GF-D8 (cell line): Measurements from ENCODE around the gene FAAP100.
A peak's percentile ranks its signal among the peaks of the same experiment; 100 is the strongest.

Source experiments
- DNase-seq: peaks from one replicate; lab custom pipeline; 2025; lab: John Stamatoyannopoulos, UW

FAAP100 gene

DNA sequence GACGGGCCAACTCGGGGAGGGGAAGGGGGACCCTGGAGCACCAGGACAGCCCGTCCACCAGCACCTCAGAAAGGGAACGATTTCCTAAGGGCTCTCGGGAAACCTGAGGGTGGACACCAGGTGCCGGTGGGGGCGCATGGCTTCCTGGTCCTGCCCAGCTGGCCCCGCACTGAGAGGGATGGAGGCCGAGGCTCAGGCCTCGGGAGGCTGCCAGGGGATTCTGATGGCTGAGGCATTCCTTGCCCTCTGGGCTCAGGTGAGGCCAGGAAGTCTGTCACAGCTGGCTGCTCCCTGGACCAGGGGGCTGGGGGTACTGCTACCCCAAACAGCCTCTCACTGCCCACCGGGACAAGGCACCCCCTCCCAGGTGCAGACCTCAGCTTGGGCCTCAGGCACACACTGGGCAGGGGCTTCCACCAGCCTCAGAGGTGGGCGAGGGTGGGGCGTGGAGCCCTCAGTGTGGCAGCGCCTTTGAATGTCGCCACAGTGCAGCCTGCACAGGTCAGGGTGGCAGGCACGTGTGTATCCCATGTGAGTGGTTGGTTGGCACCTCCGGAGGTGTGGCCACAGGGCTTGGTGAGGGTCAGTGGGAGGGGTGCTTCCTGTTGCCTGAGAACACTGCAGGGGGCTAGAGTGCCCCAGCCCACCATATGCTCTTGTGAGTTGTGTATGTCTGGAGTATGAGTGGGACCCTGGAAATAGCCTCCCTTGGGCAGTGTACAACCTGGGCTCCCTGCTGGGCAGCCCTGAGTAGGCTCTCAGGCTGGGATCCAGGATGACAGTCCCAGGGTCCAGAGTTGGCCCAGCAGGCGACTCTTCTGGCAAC, 27.9 kb downstream of the FAAP100 start:
- no peak for DNase-seq

DNA sequence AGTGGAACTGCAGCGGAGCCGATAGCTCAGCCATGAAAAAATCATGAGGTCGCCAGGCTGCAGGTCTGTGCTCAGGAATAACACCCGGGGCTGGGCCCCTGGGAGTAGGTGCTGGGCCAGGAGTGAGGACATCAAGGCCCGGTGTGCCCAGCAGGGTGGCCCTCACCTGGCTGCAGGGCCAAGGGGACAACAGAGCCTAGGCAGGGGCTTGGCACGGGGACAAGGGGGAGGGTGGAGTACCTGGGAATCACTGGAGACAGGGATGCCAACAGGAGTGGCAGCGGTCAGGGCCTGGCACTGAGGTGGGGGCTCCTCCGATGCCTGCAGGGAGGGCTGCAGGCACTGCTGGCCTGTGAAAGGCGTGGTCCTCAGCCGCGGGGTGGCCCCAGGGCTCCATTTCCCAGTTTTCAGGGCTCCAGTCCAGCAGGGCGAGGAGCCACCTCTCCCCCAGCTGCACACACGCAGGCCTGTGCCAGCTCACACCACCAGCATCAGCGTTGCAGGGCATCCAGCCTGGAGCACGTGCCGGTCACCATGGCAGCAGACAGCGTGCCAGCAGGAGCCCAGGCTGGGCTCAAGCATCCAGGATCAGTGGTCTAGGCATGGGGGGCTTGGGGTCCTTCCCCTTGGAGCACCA, 28.6 kb downstream of the FAAP100 start:
- DNase-seq: no peak

DNA sequence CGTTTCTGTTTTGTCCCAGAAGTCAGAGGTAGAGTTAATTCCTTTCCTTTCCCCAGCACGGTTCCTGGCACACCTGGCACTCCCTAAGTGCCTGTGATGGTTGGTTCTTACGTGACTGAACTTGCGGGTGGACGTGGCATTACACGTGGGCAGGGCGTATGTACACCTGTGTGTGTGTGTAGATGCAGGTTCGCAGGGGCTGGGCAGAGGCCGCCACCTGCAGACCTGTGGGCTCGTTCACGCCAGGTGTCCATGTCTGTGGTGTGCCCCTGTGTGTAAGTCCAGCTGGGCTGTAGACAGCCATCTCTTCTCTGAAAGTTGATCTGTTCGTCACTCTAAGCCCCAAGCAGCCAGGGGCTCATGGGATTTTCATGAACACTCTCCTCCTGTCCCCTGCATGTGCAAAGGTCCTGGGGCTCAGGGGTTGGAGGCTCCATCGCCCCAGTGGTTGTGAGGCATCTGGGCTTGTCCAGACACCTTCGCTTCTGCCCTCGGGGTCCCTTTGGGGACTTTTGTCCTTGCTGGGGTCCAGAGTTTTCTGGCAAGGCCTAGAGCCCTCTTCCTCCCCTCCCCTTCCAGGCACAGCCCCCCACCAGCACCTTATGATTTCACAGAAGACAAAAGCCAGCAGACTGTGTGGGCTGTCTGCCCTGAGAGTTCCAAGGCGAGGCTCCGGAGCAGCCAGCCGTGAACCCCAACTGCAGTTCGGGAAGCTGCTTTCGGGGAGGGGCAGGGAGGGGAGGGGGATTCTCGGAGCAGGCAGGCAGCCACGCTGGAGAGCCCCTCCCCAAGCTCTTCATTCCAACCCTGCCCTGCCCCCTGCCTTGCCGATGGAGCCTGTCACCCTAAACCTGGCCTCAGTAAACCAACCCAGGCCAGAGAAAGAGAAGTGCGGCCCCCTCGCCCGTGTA, 29.4 kb downstream of the FAAP100 start:
- DNase-seq: no peak

DNA sequence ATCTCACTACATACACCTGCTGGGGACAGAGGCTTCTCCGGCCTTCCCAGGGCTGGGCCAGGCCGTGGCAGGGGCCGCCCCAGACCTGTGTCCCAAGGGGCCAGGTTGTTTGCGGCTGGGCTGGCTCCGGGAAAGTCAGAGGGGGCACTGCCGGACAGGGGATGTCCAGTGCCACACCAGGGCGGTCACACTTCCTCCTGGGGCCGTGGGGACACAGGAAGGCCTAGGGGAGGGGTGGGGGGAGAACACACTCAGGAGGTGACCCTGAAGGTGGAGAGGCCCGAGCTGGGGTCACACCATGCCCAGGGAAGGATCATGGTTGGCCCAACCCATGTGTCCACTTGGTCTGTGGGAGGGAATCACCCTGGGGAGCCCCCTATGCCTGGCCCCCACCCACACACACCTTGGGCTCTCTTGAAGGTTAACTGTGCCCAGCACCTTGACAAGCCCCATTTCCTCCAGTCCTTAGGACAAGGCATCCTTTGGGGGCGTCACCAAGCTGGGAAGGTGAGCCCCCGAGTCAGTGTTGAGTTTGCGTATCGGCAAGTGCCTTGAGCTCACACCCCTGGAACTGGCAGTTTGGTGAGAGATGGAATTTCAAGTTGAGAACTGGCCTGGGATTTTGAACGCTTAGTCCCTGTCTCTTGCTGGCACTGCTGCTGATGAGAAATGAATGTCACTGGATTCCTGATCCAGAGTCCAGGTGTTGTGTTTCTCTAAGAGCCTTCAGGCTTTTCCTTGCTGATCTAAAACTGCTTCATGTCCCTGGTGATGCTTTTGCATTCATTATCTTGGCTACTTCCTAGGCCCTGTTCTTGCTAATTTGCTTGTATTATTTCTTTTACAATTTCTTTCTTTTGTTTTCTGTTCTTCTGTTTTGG, 31.9 kb downstream of the FAAP100 start:
- DNase-seq: no peak

DNA sequence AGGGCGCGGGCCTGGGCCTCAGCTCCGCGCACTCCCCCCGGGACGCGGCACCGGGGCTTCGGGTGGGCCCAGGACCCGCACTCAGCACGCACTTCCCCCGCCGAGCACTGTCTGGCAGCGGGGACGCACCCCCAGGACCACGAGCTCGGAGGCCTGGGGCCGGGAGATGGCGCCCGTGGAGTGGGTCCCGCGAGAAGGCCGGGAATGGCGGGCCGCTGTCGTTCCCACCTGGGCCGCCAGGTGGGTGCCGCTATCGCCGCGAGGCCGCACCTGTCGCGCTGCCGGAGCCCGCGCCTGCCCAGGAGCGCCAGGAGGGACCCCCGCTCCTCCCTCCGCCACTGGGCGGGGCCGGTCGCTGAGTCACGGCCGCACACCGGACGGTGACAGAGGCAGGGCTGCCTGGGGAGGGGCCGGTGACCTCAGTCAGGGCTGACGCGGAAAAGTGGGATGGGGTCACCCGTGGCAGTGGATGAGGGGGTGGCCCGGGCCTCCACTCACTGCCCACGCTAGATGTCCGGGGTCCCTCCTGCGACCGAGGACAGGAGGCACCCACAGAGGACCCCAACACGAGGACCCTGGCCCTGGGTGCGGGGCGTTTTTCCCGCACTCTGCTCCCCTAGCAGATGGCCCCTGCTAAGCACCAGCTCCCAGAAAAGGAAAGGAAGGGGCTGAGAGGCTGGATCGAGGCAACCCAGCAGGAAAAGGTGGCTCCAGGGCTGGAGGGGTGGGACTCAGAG, 32.7 kb downstream of the FAAP100 start:
- DNase-seq: no peak

DNA sequence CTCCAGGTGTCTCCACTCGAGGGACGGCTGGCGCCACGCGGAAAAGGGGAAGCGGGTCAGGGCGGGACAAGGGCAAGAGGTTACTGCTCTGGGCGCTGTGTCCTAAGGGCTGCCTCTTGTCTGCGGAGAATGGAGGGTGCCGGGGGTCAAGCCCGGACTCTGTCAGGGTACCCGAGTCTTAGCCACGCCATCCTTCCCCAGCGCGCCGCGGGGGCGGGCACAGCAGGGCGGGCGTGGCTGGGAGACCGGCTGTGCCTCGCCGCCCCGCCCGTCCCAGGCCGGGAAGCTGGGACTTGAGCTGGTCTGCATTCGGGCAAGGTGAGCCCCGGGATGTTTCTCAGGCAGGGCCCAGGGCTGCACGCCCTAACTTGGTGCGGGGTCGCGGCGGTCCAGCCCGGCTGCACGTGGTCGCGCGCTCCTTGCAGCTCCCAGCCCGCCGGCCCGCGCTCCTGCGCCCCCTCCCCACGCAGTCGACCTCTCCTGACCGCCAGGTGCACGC, 33.3 kb downstream of the FAAP100 start:
- DNase-seq: no peak

DNA sequence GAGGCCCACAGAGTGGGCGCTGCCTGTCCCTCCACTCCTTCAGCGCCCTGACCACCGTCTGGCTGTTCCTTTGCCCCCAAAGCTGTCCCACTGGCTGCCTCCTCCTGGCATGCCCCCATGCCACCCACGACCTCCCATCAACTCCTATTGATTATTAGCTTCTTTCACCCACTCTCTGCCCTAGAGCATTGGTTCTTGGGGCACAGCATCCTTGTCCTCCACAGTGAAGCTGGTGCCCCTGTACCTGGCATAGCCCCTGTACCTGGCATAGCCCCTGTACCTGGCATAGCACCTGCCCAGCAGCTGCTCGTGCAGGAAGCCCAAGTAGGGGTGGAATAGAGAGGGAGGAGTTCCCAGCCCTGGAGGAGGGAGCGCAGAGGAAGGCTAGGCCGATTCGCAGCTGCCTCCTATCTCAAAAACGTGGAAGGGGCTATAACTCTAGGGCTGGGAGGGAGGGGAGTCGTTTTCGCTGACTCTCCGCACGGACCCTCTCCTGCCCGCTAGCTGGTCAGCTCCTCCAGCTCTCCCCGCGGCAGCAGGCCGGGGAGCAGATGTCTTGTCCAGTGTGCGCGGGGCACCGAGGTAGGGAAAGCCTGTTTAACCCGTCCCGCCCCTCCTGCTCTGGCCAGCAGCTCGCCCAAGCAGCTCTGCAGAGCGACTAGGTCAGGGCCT, 33.9 kb downstream of the FAAP100 start:
- no peak for DNase-seq

DNA sequence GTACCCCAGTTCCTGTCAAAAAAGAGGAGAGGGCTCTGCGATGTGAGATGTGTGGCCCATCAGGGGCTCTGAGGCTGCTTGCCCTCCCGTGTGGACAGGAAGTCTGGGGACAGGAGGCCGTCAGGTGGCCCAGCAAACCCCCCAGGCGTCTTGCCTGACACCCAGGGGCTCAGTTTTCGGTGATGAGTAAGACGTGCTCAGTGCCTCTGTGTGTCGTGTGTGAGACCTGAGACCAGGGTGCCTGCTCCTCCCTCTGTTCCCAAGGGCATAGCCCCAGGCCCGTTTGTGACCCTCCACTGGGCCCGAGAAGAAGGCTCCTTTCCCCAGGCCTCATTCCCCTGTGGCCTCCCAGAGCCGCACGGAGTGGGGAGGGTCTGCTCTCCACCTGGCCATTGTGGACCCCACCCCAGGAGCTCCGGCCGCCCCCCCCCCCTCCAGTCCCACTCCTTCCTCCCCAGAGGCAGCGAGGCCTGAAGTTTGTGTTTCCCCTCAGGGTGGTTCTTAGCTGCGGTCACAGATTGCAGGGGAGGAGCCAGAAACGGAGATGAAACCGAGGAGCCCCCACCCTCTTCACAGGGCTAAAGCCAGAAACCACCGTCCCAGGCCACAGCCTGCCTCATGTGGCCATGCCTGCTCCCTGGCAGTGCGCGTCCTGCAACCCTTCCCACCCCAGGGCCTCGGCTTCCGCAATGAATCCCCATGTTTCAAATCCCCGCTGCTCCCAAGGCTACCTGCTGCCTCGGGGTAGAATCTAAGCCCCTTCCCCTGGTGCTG, 34.6 kb downstream of the FAAP100 start:
- DNase-seq: no peak

DNA sequence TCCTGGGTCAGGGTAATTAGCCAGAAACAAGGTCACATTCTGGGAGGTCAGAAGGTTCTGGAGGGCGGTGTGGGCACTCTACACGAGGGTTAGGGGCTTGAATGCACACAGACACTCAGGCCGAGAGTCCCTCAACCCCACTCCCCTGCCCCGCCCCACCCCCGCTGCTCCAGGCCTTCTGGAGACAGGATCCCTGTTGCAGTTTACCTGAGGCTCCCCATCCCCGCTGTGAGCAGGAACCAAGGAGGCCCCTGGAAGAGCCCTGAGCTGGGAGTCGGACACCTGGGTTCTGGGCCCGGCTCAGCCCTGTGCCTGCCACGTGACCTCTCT, 35.2 kb downstream of the FAAP100 start:
- DNase-seq: no peak

DNA sequence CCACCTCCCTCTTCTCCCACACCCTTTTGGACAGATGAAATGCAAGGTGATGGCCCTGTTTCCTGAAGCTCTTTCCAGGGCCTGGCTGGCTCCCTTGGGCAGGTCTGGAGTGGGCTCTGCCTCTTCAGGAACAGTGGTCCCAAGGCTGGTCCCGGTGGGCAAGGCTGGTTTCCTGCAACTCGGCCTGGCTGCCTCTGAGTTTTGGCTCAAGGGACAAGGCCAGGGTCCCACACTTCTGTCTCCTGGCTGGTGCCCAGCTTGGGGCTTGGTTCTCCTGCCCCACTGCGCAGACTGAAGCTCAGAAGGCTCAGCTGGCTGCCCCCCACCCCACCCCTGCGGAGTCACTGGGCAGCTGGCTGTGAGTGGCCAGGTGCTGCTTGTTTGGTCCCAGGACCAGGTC, 35.7 kb downstream of the FAAP100 start:
- DNase-seq: no peak

DNA sequence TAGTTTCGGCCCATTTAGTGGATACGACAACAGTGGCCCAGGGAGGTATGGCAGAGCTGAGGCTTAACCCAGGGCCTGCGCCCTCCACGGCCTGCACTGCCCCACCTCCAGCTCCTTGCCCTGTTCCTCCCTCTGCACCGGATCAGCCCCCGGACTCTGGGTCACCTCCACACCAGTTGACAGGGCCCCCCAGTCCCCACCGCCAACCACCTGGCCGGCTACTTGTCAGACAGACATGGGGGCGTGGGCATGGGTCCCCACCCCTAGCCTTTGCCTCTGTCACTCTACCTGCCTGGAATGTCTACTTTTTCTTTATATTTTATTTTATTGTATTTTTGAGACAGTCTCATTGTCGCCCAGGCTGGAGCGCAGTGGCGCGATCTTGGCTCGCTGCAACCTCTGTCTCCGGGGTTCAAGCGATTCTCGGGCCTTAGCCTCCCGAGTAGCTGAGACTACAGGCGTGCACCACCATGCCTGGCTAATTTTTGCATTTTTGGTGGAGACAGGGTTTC, 36.6 kb downstream of the FAAP100 start:
- DNase-seq: no peak

DNA sequence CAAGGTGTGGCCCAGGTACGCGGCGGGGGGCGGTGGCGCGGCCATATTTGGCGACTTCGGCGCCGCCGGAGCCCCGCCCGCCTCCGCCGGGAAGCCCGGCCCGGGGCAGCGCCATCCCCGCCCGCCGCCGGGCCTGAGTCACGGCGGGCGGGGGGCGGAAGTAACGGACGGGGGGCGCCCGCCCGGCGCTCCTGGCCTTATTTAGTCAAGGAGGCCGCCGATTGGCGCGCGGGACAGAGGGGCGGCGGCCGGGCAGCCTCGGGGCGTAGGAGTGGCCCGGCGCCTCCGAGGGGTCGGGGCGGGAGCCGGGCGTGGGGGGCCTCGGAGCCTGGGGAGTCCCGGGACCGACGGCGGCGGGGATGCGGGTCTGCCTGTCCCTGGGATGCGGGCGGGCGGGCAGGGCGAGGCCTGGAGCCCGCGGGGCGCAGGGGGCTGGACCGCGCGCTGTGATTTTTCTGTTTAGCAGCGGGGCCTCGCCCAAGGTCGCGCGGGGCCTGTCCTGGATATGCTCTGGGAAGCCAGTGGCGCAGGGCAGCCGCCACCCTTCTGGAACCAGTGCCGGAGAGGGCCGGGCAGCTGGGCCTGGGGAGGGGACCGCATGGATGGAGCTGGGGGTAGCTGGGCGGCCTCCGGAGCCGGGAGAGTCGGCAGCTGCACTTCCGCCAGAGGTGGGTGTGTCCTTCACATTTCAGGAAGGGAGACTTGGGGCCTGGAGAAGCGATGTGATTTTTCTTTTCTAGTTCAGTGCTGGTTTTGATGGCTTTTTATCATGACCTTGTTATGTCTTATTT, 37.2 kb downstream of the FAAP100 start:
- DNase-seq: peak; percentile 28

DNA sequence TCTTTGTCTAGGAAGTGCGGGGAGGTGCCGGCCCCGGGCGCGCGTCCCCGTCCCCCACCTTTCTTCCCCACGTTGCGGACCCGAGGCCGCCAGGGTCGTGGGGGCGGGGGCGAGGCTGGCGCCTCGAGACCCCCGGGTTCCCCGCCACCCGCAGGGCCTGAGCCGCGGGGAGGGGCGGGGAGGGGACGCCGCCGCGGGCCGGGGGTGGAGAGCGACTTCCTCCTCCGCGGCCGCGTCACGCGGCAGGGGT, 37.7 kb downstream of the FAAP100 start:
- no peak for DNase-seq

DNA sequence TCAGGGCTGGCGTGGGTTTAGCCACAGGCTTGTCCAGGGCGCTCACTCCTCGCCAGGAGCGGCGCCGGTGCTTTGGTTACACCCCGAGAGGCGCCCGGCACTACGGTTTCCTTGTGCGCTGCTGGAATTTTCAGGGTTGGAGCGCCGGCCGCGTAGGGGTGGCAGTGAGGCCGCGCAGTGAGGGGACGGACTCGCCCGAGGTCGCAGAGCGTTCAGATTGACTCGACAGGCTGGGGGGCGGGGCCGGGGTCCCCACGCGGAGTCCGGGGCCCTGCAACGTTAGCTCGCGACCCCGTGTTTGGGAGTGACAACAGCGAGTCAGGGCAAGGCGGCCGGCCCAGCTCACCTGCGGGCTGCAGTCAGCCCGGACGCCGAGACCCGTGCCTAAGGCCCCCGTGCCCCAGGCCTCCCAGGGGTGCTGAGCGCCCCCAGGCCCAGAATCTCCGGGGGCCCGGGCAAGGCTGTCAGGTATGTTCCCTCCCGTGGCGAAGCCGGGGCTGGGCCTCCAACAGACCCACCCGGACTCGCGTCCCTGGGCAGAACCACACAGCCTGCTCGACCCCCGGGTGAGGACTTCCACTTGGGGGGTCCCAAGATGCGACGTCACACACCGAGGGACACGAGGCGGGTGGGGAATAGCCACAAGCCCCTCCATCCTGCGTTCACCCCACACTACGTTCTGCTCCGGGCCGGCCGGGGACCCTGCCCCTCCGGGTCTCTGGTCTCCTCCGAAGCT, 38.2 kb downstream of the FAAP100 start:
- DNase-seq: peak; percentile 26

DNA sequence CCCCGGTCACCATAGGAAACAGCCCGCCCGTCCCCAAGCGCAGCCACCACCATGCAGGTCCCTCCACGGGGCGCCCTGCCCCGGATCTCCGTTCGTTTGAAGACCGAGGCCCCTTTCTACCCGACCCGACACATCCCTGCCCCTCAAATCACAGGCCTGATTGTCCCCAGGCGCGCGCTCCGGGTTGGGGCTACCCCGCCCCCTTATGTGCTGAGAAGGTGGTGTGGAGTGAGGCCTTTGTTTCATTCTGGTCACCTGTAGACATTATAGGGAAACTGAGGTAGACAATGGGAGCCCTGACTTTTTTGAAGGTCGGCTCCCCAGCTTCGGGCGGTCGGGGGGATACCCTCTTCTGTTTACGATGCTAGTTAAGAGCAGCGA, 38.8 kb downstream of the FAAP100 start:
- peak; percentile 26 for DNase-seq

DNA sequence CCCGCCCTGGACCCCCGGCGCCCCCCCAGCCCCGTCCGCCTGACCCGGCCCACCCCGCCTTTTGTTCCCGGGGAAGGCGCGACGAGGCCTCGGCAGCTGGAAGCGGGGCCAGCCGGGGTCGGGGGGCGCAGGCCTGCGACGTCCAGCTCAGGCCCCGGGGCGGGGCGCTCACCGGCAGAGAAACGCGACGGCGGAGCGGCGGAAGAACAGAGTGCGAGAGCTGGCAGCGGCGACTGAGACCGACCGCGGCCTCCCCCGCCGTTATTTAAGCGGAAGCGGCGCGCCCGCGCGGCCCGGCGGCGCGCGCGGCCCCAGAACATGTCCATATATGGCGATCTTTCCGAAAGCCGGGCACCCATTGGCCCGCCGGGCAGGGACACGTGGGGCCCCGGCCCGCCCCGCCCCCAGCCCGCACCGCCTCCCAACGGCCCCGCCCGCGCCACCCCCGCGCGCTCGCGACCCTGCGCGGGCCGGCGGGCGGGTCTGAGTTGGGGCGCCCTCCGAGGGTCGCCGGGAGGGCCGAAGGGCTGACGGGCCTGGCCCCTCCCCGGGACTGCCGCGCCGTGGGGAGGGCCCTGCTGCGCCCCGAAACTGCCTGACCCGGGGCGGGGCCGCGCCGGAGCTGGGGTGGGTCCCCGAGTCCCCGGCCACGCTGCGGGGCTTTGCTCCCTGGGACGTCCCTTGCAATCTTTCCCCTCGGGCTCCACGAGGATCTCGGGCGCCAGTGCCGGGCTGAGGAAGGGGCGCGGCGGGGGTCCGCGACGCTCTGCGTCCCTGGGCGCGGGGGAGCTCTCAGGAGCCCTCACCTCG, 39.4 kb downstream of the FAAP100 start, which contains the start of gene ACTG1:
Gene ACTG1 (minus strand): TSS at position 238 of the 810 bp plus-strand sequence. CDS start 445 bp downstream, outside the sequence.
- peak; percentile 74 for DNase-seq
